AG04450 (cell line): Measurements from ENCODE around the gene GOLGA1. TPM values are rescaled to one million over a fixed set of nuclear protein-coding genes. Genes with fewer than 3 reads are reported as not detected.
"Not testable (repeated sequence)": the region's sequence is repeated elsewhere in the genome, so short reads cannot be mapped to it uniquely, and the experiment has no call there.

Experiments
- CTCF ChIA-PET: fragments of 300-600, 350-600 bp; formaldehyde crosslinking; extraction: SDS; loops from one replicate; lab custom pipeline; 2022; ENCODE audit warnings: antibody characterized with exemption, inconsistent platforms; lab: Charles Lee
- POLR2A ChIA-PET: fragments of 350-600 bp; formaldehyde crosslinking; extraction: SDS; loops from one replicate; lab custom pipeline; 2021; ENCODE audit warnings: antibody characterized with exemption, inconsistent platforms; lab: Yijun Ruan, JAX
- DNase-seq: peaks from one replicate; pipeline ENCODE4 v3.0.0-alpha.2; 2011; ENCODE audit warnings: low read depth, low spot score
- H3K27ac ChIP-seq: one replicate; pipeline ENCODE4 v1.5.1; 2012; ENCODE audit warnings: low read depth, low read length, control low read depth
- H3K27me3 ChIP-seq: one replicate; pipeline ENCODE4 v1.6.0; 2012; ENCODE audit warnings: low read length; ENCODE audit not compliant: control insufficient read depth, insufficient read depth
- H3K4me3 ChIP-seq: 2 replicates; pipeline ENCODE4 v1.5.1; 2011; ENCODE audit warnings: mild to moderate bottlenecking, low read depth, low read length, control low read depth
- H3K9me3 ChIP-seq: 2 replicates; pipeline ENCODE4 v1.5.1; 2012; ENCODE audit warnings: low read length; ENCODE audit not compliant: control insufficient read depth, insufficient read depth
- polyA plus RNA-seq: library from polyadenylated mRNA; depleted of rRNA; stranded (reverse); fragments of >200 nt; gene quantifications from 2 replicates; pipeline ENCODE4 v1.2.3, GENCODE V29; 2011
- TF ChIP-seq, protein P1 (sequence below): IDR thresholded peaks from 2 replicates; pipeline ENCODE4 v1.5.1; 2011; ENCODE audit warnings: low read depth, low read length, control low read depth, inconsistent platforms

GOLGA1 gene
- polyA plus RNA-seq, 1 experiment: 13.1 TPM

DNA sequence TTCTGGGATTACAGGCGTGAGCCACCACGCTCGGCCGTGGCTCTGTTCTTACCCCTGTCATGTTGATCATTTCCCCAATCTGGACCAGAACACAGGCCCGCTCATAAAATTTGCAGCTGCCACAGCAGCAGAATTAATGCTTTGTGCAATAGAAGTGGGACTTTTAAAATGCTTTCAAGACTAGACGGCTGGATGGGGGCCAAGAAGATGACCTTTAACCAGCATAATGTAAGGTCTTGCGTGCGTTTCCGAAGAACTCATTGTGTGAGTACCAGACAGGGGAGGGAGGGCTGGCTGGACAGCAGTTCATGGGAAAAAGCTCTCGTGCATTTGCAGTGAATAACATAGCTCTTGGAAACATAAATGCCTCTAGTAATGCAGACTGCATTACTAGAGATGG lies 91.1 kb downstream of the GOLGA1 start:
- H3K4me3 ChIP-seq: no peak overlapping the region
- TF ChIP-seq, protein P1, sequence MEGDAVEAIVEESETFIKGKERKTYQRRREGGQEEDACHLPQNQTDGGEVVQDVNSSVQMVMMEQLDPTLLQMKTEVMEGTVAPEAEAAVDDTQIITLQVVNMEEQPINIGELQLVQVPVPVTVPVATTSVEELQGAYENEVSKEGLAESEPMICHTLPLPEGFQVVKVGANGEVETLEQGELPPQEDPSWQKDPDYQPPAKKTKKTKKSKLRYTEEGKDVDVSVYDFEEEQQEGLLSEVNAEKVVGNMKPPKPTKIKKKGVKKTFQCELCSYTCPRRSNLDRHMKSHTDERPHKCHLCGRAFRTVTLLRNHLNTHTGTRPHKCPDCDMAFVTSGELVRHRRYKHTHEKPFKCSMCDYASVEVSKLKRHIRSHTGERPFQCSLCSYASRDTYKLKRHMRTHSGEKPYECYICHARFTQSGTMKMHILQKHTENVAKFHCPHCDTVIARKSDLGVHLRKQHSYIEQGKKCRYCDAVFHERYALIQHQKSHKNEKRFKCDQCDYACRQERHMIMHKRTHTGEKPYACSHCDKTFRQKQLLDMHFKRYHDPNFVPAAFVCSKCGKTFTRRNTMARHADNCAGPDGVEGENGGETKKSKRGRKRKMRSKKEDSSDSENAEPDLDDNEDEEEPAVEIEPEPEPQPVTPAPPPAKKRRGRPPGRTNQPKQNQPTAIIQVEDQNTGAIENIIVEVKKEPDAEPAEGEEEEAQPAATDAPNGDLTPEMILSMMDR: no peak
- CTCF ChIA-PET: interaction anchor here (13.2 kb wide), 1 partner anchor 76 kb away, joined by 674 read pairs; the partner anchor contains the start of genes NR6A1 and OLFML2A
- POLR2A ChIA-PET: interaction anchor here (1.1 to 1.3 kb wide), 2 partner anchors 38 to 70 kb away, joined by 3 to 17 read pairs; no protein-coding TSS in a partner anchor
- DNase-seq: peak; percentile 56
- no peaks in the 10 kb centered on the region for H3K9me3 ChIP-seq
- H3K27ac ChIP-seq: no peak overlapping the region
- peaks cover 3% of the 10 kb centered on the region for H3K27me3 ChIP-seq

DNA sequence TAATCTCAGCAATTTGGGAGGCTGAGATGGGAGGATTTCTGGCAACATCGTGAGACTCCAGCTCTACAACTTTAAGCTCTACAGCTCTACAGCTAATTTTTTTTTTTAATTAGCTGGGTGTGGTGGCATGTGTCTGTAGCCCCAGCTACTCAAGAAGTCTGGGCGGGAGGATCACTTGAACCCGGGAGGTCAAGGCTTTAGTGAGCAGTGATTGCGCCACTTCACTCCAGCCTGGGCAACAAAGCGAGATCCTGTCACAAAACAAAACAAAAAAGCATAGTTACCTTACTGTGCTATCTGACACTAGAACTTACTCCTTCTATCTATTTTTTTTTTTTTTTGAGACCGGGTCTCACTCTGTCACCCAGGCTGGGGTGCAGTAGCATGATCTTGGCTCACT lies 93.9 kb downstream of the GOLGA1 start:
- Histone ChIP-seq H3K27ac (no peak overlapping the region), H3K27me3 (peaks cover 3% of the 10 kb centered on the region), H3K4me3 (no peak overlapping the region), H3K9me3 (no peaks in the 10 kb centered on the region)
- ChIA-PET POLR2A (no interaction called here), CTCF (interaction anchor here (13.2 kb wide), 1 partner anchor 73 kb away, joined by 674 read pairs; the partner anchor contains the start of genes NR6A1 and OLFML2A)
- TF ChIP-seq, protein P1: no peak
- DNase-seq: no peak

DNA sequence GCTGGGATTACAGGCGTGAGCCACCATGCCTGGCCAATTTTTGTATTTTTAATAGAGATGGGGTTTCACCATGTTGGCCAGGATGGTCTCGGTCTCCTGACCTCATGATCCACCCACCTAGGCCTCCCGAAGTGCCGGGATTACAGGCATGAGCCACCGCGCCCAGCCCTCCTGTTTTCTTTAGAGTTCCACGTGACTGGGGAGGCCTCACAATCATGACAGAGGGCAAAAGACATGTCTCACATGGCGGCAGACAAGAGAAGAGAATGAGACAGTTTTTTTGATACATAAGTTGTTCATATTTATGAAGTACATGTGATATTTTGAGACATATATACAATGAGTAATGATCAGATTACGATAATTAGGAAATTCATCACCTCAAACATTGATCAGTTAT lies 94.4 kb downstream of the GOLGA1 start:
- H3K4me3 ChIP-seq, H3K27me3 ChIP-seq, H3K27ac ChIP-seq, DNase-seq, H3K9me3 ChIP-seq, POLR2A ChIA-PET: not testable (repeated sequence)
- CTCF ChIA-PET: interaction anchor here (13.2 kb wide), 1 partner anchor 72 kb away, joined by 674 read pairs; the partner anchor contains the start of genes NR6A1 and OLFML2A

DNA sequence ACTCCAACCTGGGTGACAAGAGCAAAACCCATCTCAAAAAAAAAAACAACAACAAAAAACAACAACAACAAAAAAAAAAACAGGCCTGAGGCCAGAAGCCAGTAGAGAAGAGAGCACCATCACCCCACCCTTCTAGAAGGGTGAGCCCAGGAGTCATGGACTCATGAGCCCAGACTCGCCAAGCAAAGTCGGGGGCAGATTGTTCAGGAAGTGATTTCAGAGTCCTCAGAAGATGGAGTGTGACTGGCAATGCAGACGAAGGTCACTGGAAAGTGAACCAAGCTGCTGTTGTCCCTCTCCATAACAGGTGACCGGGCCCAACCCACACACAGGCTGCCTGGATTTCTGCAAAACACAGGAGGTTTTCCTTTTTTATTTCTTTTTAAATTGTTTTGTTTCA lies 96.6 kb downstream of the GOLGA1 start:
- Histone ChIP-seq H3K27ac (no peak overlapping the region), H3K4me3 (no peak overlapping the region), H3K9me3 (no peaks in the 10 kb centered on the region), H3K27me3 (no peaks in the 10 kb centered on the region)
- DNase-seq: no peak
- ChIA-PET CTCF (interaction anchor here (0.7 to 13.2 kb wide), 3 partner anchors 8 to 70 kb away, joined by 4 to 674 read pairs (median 33); partner anchors contain the start of genes NR6A1, OLFML2A and WDR38), POLR2A (no interaction called here)
- TF ChIP-seq, protein P1: no peak

DNA sequence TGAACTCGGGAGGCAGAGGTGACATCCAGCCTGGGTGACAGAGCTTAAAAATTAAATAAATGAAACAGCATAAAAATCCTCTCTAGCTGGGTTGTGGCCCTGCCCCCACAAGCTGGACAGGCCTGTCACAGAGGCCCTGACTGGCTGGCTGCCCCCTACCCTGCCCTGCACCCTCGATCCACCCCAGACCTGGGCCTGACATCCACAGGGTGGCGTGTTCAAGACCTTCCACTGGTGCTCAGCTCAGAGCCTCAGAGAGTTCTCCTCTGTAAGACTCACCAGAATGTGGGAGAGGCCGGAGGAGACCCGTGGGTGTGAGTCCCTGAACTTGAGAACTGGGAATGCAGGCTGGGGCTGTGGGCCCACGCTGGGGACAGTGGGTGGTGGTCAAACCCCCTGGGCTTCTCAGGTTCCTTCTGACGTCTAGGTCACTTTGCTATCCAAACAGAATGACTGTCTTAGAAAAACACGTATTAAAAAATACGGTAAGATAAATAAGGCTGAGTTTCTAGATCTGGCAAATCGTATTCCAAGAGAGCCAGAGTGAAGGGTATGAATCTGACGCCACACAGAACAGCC lies 97.3 kb downstream of the GOLGA1 start:
- H3K4me3 ChIP-seq: no peak overlapping the region
- H3K27me3 ChIP-seq: no peaks in the 10 kb centered on the region
- DNase-seq: no peak
- CTCF ChIA-PET: interaction anchor here (0.7 to 5.4 kb wide), 4 partner anchors 9 to 69 kb away, joined by 3 to 33 read pairs (median 4); partner anchors contain the start of gene WDR38
- TF ChIP-seq, protein P1: no peak
- POLR2A ChIA-PET: interaction anchor here (0.6 to 1.2 kb wide), 2 partner anchors 11 to 64 kb away, joined by 5 to 7 read pairs; no protein-coding TSS in a partner anchor
- no peak overlapping the region for H3K27ac ChIP-seq
- H3K9me3 ChIP-seq: no peaks in the 10 kb centered on the region
